ENCODE measurements around the gene TOP2A.
A peak's percentile ranks its signal among the peaks of the same experiment; 100 is the strongest.

The TOP2A gene

DNA sequence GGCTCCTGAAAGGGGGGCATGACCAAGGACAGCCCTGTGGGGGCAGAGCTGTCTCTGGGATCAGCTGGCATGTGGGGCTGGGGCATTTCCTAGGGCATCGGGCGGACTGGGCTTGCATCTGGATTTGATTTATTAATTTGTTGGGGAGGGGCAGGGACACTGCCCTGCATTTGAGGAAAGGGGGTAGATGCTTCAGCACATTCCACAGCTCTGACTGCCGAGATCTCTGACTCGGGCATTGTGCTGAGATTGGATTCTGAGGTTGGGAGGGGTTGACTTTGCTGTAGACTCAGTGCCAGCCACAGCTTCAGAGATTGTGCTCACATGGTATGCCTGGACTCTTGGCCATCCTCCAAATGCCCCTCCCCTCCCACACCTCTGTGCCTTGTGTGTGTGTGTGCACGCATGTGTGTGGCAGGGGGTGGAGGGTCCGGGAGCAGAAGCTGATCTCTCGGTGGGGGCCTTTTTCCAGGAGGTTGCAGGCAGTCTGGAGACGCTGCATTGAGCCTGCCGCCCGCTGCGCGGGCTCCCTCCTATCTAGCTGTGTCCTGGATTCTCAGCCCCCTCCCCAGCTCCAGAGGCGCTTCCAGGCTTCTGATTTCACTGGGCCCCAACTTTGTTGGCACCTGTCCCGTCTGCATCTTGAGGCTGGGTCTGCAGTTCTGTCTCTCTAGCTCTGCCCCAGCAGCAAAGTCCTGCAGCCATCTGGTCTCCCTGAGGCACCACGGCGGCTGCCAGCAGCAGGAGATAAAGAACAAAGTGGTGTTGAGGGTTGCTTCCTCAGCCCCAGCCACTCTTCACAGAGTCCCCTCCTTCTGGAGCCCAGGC, 40.5 kb upstream of the TOP2A start:
- TF ChIP-seq CTCF (IDR thresholded peaks at IDR 0.05; ENCODE audit: low read length, missing control alignments) = no peak
- DNase-seq (ENCODE audit: low read depth) = peak; percentile 85
- no peak overlapping the region for H3K4me3 ChIP-seq (replicated peaks; ENCODE audit: low read depth, low read length)

DNA sequence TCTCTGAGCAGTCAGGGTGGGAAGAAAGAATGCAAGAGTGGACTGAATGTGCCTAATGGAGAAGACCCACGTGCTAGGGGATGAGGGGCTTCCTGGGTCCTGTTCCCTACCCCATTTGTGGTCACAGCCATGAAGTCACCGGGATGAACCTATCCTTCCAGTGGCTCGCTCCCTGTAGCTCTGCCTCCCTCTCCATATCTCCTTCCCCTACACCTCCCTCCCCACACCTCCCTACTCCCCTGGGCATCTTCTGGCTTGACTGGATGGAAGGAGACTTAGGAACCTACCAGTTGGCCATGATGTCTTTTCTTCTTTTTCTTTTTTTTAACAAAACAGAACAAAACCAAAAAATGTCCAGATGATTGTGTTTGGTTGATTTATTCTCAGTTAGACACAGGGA, 39.7 kb upstream of the TOP2A start:
- DNase-seq (ENCODE audit: low read depth) = no peak
- no peak for TF ChIP-seq CTCF (IDR thresholded peaks at IDR 0.05; ENCODE audit: low read length, missing control alignments)
- H3K4me3 ChIP-seq (replicated peaks; ENCODE audit: low read depth, low read length) = no peak overlapping the region

DNA sequence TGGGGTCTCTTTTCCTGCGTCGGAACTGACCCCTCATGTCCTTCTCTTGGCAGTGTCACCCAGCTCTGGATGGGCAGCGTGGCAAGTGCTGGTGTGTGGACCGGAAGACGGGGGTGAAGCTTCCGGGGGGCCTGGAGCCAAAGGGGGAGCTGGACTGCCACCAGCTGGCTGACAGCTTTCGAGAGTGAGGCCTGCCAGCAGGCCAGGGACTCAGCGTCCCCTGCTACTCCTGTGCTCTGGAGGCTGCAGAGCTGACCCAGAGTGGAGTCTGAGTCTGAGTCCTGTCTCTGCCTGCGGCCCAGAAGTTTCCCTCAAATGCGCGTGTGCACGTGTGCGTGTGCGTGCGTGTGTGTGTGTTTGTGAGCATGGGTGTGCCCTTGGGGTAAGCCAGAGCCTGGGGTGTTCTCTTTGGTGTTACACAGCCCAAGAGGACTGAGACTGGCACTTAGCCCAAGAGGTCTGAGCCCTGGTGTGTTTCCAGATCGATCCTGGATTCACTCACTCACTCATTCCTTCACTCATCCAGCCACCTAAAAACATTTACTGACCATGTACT, 38.8 kb upstream of the TOP2A start:
- no peak for TF ChIP-seq CTCF (IDR thresholded peaks at IDR 0.05; ENCODE audit: low read length, missing control alignments)
- DNase-seq (ENCODE audit: low read depth) = no peak
- no peak overlapping the region for H3K4me3 ChIP-seq (replicated peaks; ENCODE audit: low read depth, low read length)

DNA sequence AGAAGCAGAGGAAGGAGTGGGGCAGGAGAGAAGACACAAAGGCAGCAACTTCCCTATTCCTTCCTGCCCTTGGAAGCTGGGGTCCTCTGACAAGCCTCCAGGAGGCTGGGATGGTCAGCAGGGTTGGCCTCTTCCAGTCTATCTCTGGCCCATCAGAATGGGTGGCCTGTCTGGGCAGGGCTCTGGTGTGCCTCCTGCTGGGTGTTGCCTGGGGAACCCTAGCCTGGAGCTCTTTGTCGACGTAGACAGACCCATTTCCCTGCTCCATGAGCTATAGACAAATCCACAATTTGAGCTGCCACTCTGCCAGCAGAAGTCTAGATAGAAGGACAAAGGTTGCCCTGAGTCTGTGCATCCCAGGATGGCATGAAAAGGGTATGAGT, 36.9 kb upstream of the TOP2A start:
- H3K4me3 ChIP-seq (replicated peaks; ENCODE audit: low read depth, low read length) = no peak overlapping the region
- no peak for DNase-seq (ENCODE audit: low read depth)
- no peak for TF ChIP-seq CTCF (IDR thresholded peaks at IDR 0.05; ENCODE audit: low read length, missing control alignments)

GRCh38 chr17:40453881-40454612, 36.4 kb upstream of the TOP2A start:
- no peak overlapping the region for H3K4me3 ChIP-seq (replicated peaks; ENCODE audit: low read depth, low read length)
- no peak for DNase-seq (ENCODE audit: low read depth)
- no peak for TF ChIP-seq CTCF (IDR thresholded peaks at IDR 0.05; ENCODE audit: low read length, missing control alignments)

DNA sequence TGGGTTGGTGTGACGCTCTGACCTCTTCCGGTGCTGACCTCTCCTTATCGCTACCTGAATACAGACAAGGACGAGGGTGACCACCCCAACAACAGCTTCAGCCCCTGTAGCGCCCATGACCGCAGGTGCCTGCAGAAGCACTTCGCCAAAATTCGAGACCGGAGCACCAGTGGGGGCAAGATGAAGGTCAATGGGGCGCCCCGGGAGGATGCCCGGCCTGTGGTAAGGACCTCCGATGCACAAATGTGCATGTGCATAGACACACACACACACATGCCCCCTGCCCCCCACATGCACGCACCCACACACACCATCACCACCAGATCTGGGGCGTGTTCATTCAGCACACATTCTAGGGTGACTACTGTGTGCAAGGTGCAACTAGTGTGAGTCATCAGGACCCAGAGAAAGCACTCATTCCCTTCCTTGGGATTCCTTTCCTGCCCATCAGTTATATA, 35.3 kb upstream of the TOP2A start:
- no peak for TF ChIP-seq CTCF (IDR thresholded peaks at IDR 0.05; ENCODE audit: low read length, missing control alignments)
- DNase-seq (ENCODE audit: low read depth) = no peak
- no peak overlapping the region for H3K4me3 ChIP-seq (replicated peaks; ENCODE audit: low read depth, low read length)
